ENCODE data around the gene MDM4.

- TF ChIP-seq, protein P1, sequence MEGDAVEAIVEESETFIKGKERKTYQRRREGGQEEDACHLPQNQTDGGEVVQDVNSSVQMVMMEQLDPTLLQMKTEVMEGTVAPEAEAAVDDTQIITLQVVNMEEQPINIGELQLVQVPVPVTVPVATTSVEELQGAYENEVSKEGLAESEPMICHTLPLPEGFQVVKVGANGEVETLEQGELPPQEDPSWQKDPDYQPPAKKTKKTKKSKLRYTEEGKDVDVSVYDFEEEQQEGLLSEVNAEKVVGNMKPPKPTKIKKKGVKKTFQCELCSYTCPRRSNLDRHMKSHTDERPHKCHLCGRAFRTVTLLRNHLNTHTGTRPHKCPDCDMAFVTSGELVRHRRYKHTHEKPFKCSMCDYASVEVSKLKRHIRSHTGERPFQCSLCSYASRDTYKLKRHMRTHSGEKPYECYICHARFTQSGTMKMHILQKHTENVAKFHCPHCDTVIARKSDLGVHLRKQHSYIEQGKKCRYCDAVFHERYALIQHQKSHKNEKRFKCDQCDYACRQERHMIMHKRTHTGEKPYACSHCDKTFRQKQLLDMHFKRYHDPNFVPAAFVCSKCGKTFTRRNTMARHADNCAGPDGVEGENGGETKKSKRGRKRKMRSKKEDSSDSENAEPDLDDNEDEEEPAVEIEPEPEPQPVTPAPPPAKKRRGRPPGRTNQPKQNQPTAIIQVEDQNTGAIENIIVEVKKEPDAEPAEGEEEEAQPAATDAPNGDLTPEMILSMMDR (IDR thresholded peaks at IDR 0.05), result no peak
- TF ChIP-seq REST (IDR thresholded peaks at IDR 0.05; ENCODE audit: insufficient read depth in 1 of 2, low read depth in 2 of 2, low read length in 1 of 2), result no peak
Measured at GRCh38 chr1:204575221-204576190, 59.3 kb downstream of the MDM4 start.
